IMR-90 (cell line): ENCODE results near the gene GLI1. TPM values are rescaled to one million over a fixed set of nuclear protein-coding genes. Genes with fewer than 3 reads are reported as not detected.

Source experiments
- ATAC-seq: fragments of 200-7000 bp; cut with Tn5 transposase; 2 replicates; pipeline ENCODE4 v1.9.1; 2020; ENCODE audit warnings: low read depth, mild to moderate bottlenecking, moderate library complexity
- BruUV-seq: library from RNA; stranded (reverse); fragments of 400-500 nt; replicated peaks from 2 replicates; lab custom pipeline; 2021; lab: Mats Ljungman, UMichigan
- CTCF ChIA-PET: fragments of 300-600 bp; formaldehyde crosslinking; extraction: SDS; loops from one replicate; lab custom pipeline; 2021; ENCODE audit warnings: antibody characterized with exemption; lab: Yijun Ruan, JAX
- POLR2A ChIA-PET: fragments of 300-600 bp; sonication (Branson Sonifier 250); formaldehyde crosslinking; loops from one replicate; lab custom pipeline; 2022; ENCODE audit warnings: antibody characterized with exemption; ENCODE audit not compliant: unreplicated experiment; lab: Charles Lee
- DNase-seq: peaks from one replicate; pipeline ENCODE4 v3.0.0; 2013
- H2AFZ ChIP-seq: replicated peaks from 2 replicates; pipeline ENCODE3; 2013; ENCODE audit warnings: low read length, mild to moderate bottlenecking; ENCODE audit not compliant: poor library complexity
- H2AK5ac ChIP-seq: 2 replicates; pipeline ENCODE4 v1.6.1; 2013; ENCODE audit warnings: low read depth, low read length, inconsistent platforms
- H2AK9ac ChIP-seq: replicated peaks from 2 replicates; pipeline ENCODE3; 2013; ENCODE audit warnings: mild to moderate bottlenecking, low read depth, low read length, moderate library complexity; ENCODE audit not compliant: poor library complexity
- H2BK120ac ChIP-seq: 2 replicates; pipeline ENCODE4 v1.6.1; 2013; ENCODE audit warnings: low read depth, low read length, inconsistent platforms
- H2BK15ac ChIP-seq: 3 replicates; pipeline ENCODE4 v1.6.1; 2013; ENCODE audit warnings: low read depth, low read length, inconsistent platforms
- H2BK20ac ChIP-seq: 2 replicates; pipeline ENCODE4 v1.6.1; 2013; ENCODE audit warnings: low read depth, mild to moderate bottlenecking, inconsistent platforms, low read length, moderate library complexity
- H2BK5ac ChIP-seq: 2 replicates; pipeline ENCODE4 v1.6.1; 2013; ENCODE audit warnings: mild to moderate bottlenecking, low read depth, low read length, inconsistent platforms; ENCODE audit not compliant: poor library complexity, severe bottlenecking
- H3K14ac ChIP-seq: replicated peaks from 2 replicates; pipeline ENCODE4 v1.6.1; 2013; ENCODE audit warnings: low read depth, low read length, inconsistent platforms
- H3K18ac ChIP-seq: 2 replicates; pipeline ENCODE4 v1.6.1; 2013; ENCODE audit warnings: low read depth, low read length, control low read depth
- H3K23ac ChIP-seq: 2 replicates; pipeline ENCODE4 v1.6.1; 2013; ENCODE audit warnings: low read depth, low read length, inconsistent platforms
- H3K27ac ChIP-seq: 2 replicates; pipeline ENCODE4 v1.5.1; 2013; ENCODE audit warnings: mild to moderate bottlenecking, control low read depth, low read length; ENCODE audit not compliant: insufficient read depth
- H3K27me3 ChIP-seq: 2 replicates; pipeline ENCODE4 v1.6.1; 2013; ENCODE audit warnings: low read length; ENCODE audit not compliant: control insufficient read depth, insufficient read depth
- H3K36me3 ChIP-seq: 2 replicates; pipeline ENCODE4 v1.6.1; 2013; ENCODE audit warnings: low read length, mixed read lengths; ENCODE audit not compliant: control insufficient read depth, insufficient read depth
- H3K4ac ChIP-seq: 2 replicates; pipeline ENCODE4 v1.6.1; 2013; ENCODE audit warnings: low read depth, low read length, inconsistent platforms
- H3K4me1 ChIP-seq: 2 replicates; pipeline ENCODE4 v1.6.1; 2013; ENCODE audit warnings: low read length, mixed read lengths; ENCODE audit not compliant: control insufficient read depth, insufficient read depth
- H3K4me2 ChIP-seq: 2 replicates; pipeline ENCODE4 v1.6.1; 2013; ENCODE audit warnings: low read depth, mild to moderate bottlenecking, control low read depth, low read length, moderate library complexity
- H3K4me3 ChIP-seq: 2 replicates; pipeline ENCODE4 v1.5.1; 2013; ENCODE audit warnings: low read depth, mild to moderate bottlenecking, control low read depth, low read length, moderate library complexity; ENCODE audit not compliant: insufficient read depth
- H3K56ac ChIP-seq: 2 replicates; pipeline ENCODE4 v1.6.1; 2013; ENCODE audit warnings: low read length, inconsistent platforms; ENCODE audit not compliant: insufficient read depth; ENCODE audit errors: extremely low read depth
- H3K79me1 ChIP-seq, 2 experiments: 2 replicates each; pipeline ENCODE4 v1.6.1; 2013; ENCODE audit warnings: low read length in 2 of 2, inconsistent platforms in 1 of 2, low read depth in 1 of 2
- H3K9ac ChIP-seq: 2 replicates; pipeline ENCODE4 v1.6.1; 2013; ENCODE audit warnings: low read depth, low read length, control low read depth
- H3K9me1 ChIP-seq: 2 replicates; pipeline ENCODE4 v1.6.1; 2013; ENCODE audit warnings: low read length, inconsistent platforms; ENCODE audit not compliant: insufficient read depth
- H3K9me3 ChIP-seq: 2 replicates; pipeline ENCODE4 v1.6.1; 2013; ENCODE audit warnings: low read length; ENCODE audit not compliant: control insufficient read depth, insufficient read depth
- H4K20me1 ChIP-seq: 2 replicates; pipeline ENCODE4 v1.6.1; 2013; ENCODE audit warnings: low read length, inconsistent platforms; ENCODE audit not compliant: insufficient read depth
- H4K5ac ChIP-seq: 2 replicates; pipeline ENCODE4 v1.6.1; 2013; ENCODE audit warnings: mild to moderate bottlenecking, low read depth, low read length, control low read depth
- H4K8ac ChIP-seq, 2 experiments: 2 replicates each; pipeline ENCODE4 v1.6.1; 2013; ENCODE audit warnings: low read depth in 2 of 2, low read length in 2 of 2, control low read depth in 1 of 2, inconsistent platforms in 1 of 2
- H4K91ac ChIP-seq: 2 replicates; pipeline ENCODE4 v1.6.1; 2013; ENCODE audit warnings: low read depth, low read length, inconsistent platforms; ENCODE audit not compliant: insufficient read depth
- BHLHE40 ChIP-seq: fragments of 150-350 bp; IDR thresholded peaks from 2 replicates; pipeline ENCODE4 v1.6.1; 2016; ENCODE audit warnings: mild to moderate bottlenecking, low read depth, low read length
- MXI1 ChIP-seq: IDR thresholded peaks from 2 replicates; pipeline ENCODE4 v1.6.1; 2012; ENCODE audit warnings: low read depth, mild to moderate bottlenecking, low read length, moderate library complexity, borderline replicate concordance
- NFE2L2 ChIP-seq: fragments of 150-350 bp; IDR thresholded peaks from 2 replicates; pipeline ENCODE4 v1.6.1; 2016; ENCODE audit warnings: low read depth, mild to moderate bottlenecking, low read length
- RFX5 ChIP-seq: IDR thresholded peaks from 2 replicates; pipeline ENCODE4 v1.8.0; 2012; ENCODE audit warnings: low read depth, mild to moderate bottlenecking, low read length, moderate library complexity
- WGBS, 2 experiments: methylation state at CpG; one replicate each; pipeline versions ENCODE4 v1.1.5 to v1.1.7; 2013; ENCODE audit warnings: missing lambda C conversion rate in 2 of 2; ENCODE audit not compliant: insufficient read length in 1 of 2; ENCODE audit errors: extremely low coverage in 2 of 2; 5-methylcytosine and 5-hydroxymethylcytosine counted together
- dilution Hi-C: fragments of 300-500 bp; cut with HindIII; formaldehyde crosslinking; loops from one replicate; pipeline ENCODE4 v1.14.3; 2018; ENCODE audit warnings: low sequenced_read_pairs; ENCODE audit not compliant: unreplicated experiment
- in situ Hi-C: fragments of 300-500 bp; cut with MboI; formaldehyde crosslinking; loops from 3 replicates; pipeline ENCODE4 v1.14.3; 2019; ENCODE audit warnings: low sequenced_read_pairs, inconsistent platforms, mixed read lengths
- intact Hi-C: fragments of 100-400 bp; cut with micrococcal nuclease; formaldehyde crosslinking; loops from 2 replicates; pipeline ENCODE4 v1.10.0; 2022
- polyA plus RNA-seq, 3 experiments: library from polyadenylated mRNA; depleted of rRNA; stranded (reverse); fragments of >200 nt; gene quantifications; 2 replicates each; pipeline ENCODE4 v1.2.3, GENCODE V29; 2012; ENCODE audit warnings: low replicate concordance in 1 of 3
- total RNA-seq: library from RNA; depleted of rRNA; stranded (reverse); fragments of >200 nt; gene quantifications from 2 replicates; pipeline ENCODE4 v1.2.3, GENCODE V29; 2012
- TF ChIP-seq, protein P1 (sequence below): fragments of 150-350 bp; IDR thresholded peaks from 2 replicates; pipeline ENCODE4 v1.6.1; 2016; ENCODE audit warnings: low read depth, mild to moderate bottlenecking, low read length, moderate library complexity, borderline replicate concordance

Gene GLI1
- total and polyA plus RNA-seq, 2 of the 4 experiments (the other 2 are of a cell fraction) = 1.3 to 3.8 TPM

DNA sequence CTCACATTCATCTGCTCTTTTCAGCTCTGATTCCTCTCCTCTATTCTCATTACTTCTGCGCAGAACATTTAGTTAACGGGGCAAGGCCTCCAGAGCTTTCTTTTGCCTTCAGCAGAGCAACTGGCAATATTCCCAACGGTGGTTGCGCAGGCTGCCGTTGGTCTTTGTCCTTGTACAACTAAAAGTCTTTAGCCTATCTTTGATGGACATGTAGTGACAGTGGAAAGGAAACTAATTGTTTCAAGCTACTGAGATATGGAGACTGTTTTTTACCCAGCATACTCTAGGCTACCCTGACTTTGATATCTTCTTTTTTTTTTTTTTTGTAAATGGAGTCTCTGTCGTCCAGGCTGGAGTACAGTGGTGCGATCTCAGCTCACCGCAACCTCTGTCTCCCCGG lies 41.3 kb upstream of the GLI1 start:
- Histone ChIP-seq H2BK20ac (no peak overlapping the region), H3K14ac (no peak overlapping the region), H2BK5ac (no peak overlapping the region), H3K9ac (no peak overlapping the region), H2BK15ac (no peak overlapping the region), H4K91ac (no peak overlapping the region), H4K20me1 (peaks cover 18% of the 10 kb centered on the region; the same call in 1 of the 2 replicates), H4K5ac (no peak overlapping the region), H2AK9ac (no peak overlapping the region), H3K4me3 (no peak overlapping the region), H3K9me3 (no peaks in the 10 kb centered on the region), H3K4me1 (0 out of 2 replicates have a peak, but pooled peaks cover 2% of the 10 kb centered on the region), H3K27me3 (no peaks in the 10 kb centered on the region), H3K18ac (no peak overlapping the region), H3K56ac (no peak overlapping the region), H2AFZ (no peak overlapping the region), H3K79me1 (peaks cover 36 to 68% of the 10 kb centered on the region in 2 experiments), H3K9me1 (no peaks in the 10 kb centered on the region), H3K23ac (no peak overlapping the region), H3K4ac (no peak overlapping the region), H3K4me2 (no peak overlapping the region), H4K8ac (no peak overlapping the region), H3K36me3 (peaks cover 7% of the 10 kb centered on the region; the same call in 1 of the 2 replicates), H2BK120ac (no peak overlapping the region), H3K27ac (no peak overlapping the region), H2AK5ac (no peak overlapping the region)
- TF ChIP-seq MXI1 (no peak), RFX5 (no peak), NFE2L2 (no peak), BHLHE40 (no peak)
- TF ChIP-seq, protein P1, sequence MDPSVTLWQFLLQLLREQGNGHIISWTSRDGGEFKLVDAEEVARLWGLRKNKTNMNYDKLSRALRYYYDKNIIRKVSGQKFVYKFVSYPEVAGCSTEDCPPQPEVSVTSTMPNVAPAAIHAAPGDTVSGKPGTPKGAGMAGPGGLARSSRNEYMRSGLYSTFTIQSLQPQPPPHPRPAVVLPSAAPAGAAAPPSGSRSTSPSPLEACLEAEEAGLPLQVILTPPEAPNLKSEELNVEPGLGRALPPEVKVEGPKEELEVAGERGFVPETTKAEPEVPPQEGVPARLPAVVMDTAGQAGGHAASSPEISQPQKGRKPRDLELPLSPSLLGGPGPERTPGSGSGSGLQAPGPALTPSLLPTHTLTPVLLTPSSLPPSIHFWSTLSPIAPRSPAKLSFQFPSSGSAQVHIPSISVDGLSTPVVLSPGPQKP = no peak
- ATAC-seq (no peak), DNase-seq (no peak)
- intact Hi-C loops = no loop called here
- dilution Hi-C loops = no loop called here
- CTCF ChIA-PET = interaction anchor here (0.6 to 1.1 kb wide), 3 partner anchors 30 to 205 kb away, joined by 3 to 6 read pairs (median 4); no protein-coding TSS in a partner anchor
- in situ Hi-C loops = no loop called here
- no TSS peak for BruUV-seq
- POLR2A ChIA-PET = no interaction called here
- WGBS, 2 experiments = no CpG with 5 or more reads among the region's 9 CpGs
